A204.1 (cell line): ENCODE results near the gene HSF5.
"Not testable (repeated sequence)": the region's sequence is repeated elsewhere in the genome, so short reads cannot be mapped to it uniquely, and the experiment has no call there.

ENCODE experiments used
- FAIRE-seq: peaks from 2 replicates; lab custom pipeline; 2012; peaks lifted over from hg19 to GRCh38; lab: Jason Lieb, UNC

HSF5 gene

GRCh38 chr17:58515286-58515685 is 27.1 kb upstream of the HSF5 start:
- no peak for FAIRE-seq

- FAIRE-seq: no peak
Observed at GRCh38 chr17:58514770-58515157, 26.6 kb upstream of the HSF5 start.

GRCh38 chr17:58513965-58514769 is 26.0 kb upstream of the HSF5 start, which contains the start of gene MTMR4:
TSS of gene MTMR4 (minus strand) at chr17:58514638. CDS start at chr17:58514407, 231 bp downstream.
- no peak for FAIRE-seq

- FAIRE-seq: no peak
Observed at GRCh38 chr17:58513267-58513964, 25.2 kb upstream of the HSF5 start.

GRCh38 chr17:58510075-58510474 is 21.9 kb upstream of the HSF5 start:
- FAIRE-seq: no peak

GRCh38 chr17:58508341-58509067 is 20.3 kb upstream of the HSF5 start:
- FAIRE-seq: no peak

GRCh38 chr17:58507123-58507634 is 19.0 kb upstream of the HSF5 start:
- no peak for FAIRE-seq

GRCh38 chr17:58506354-58507080 is 18.3 kb upstream of the HSF5 start:
- no peak for FAIRE-seq

- FAIRE-seq: no peak
Observed at GRCh38 chr17:58504826-58505351, 16.7 kb upstream of the HSF5 start.

GRCh38 chr17:58503866-58504265 is 15.7 kb upstream of the HSF5 start:
- no peak for FAIRE-seq

GRCh38 chr17:58503134-58503533 is 14.9 kb upstream of the HSF5 start:
- not testable (repeated sequence) for FAIRE-seq

GRCh38 chr17:58501451-58501850 is 13.2 kb upstream of the HSF5 start:
- no peak for FAIRE-seq

- no peak for FAIRE-seq
Observed at GRCh38 chr17:58498177-58498828, 10.1 kb upstream of the HSF5 start.

- no peak for FAIRE-seq
Observed at GRCh38 chr17:58493506-58493905, 5.3 kb upstream of the HSF5 start.

- FAIRE-seq: no peak
Observed at GRCh38 chr17:58492238-58493121, 4.3 kb upstream of the HSF5 start.

GRCh38 chr17:58491510-58492045 is 3.4 kb upstream of the HSF5 start:
- FAIRE-seq: no peak

GRCh38 chr17:58488428-58488890 is 251 bp upstream of the HSF5 start:
- no peak for FAIRE-seq

GRCh38 chr17:58484600-58484999 is 3.6 kb downstream of the HSF5 start:
- no peak for FAIRE-seq

GRCh38 chr17:58481798-58482197 is 6.4 kb downstream of the HSF5 start:
- FAIRE-seq: not testable (repeated sequence)

GRCh38 chr17:58480090-58480489 is 8.1 kb downstream of the HSF5 start:
- FAIRE-seq: no peak
